ENCODE data around the gene ZNF142. TPM values are rescaled to one million over a fixed set of nuclear protein-coding genes. Genes with fewer than 3 reads are reported as not detected.
A peak's percentile ranks its signal among the peaks of the same experiment; 100 is the strongest.

The ZNF142 gene
- total RNA-seq, 4 donors from 2014 or later: 13.2 to 46.6 (median 34.0) TPM

- Histone ChIP-seq H3K27ac (peak overlapping the region; percentile 73 to 84 (median 82)), H3K9me3 (no peaks in the 10 kb centered on the region), H3K36me3 (peaks cover 0 to 31% of the 10 kb centered on the region in 2 donors), H3K4me3 (peak overlapping the region; percentile 76 to 97 (median 89)), H3K27me3 (no peaks in the 10 kb centered on the region), H3K4me1 (peaks cover 13% of the 10 kb centered on the region in 2 donors)
- in situ Hi-C loops (cut with MboI; ENCODE audit: low sequenced_read_pairs in 4 of 4): loop anchor here in 3 of 4 donors (25.0 kb wide), 3 partner anchors 259 to 716 kb away; partner anchors contain the start of genes TMBIM1 (in 3 of the 3), VIL1 (in 2 of the 3) and DNPEP (in 1 of the 3)
- ATAC-seq: peak in 1 of 2 donors; percentile 25
- no peak for DNase-seq
- intact Hi-C loops (cut with DNase I; ENCODE audit: low total_unique reads): loop anchor here (2.0 to 5.0 kb wide), 2 partner anchors 40 to 274 kb away; partner anchors contain the start of genes CTDSP1 and TTLL4
- TF ChIP-seq POLR2A (IDR thresholded peaks at IDR 0.05) (no peak), CTCF (IDR thresholded peaks at IDR 0.05 in 4 of 5, conservative IDR thresholded peaks at IDR 0.05 in 1 of 5) (no peak)
These were observed 11.8 kb upstream of the ZNF142 start for GRCh38 chr2:218671097-218671653.

- ATAC-seq (no peak), DNase-seq (no peak)
- Histone ChIP-seq H3K36me3 (peaks cover 0 to 70% of the 10 kb centered on the region in 2 donors), H3K27me3 (no peaks in the 10 kb centered on the region), H3K27ac (no peak overlapping the region), H3K4me1 (peaks cover 8 to 10% of the 10 kb centered on the region in 2 donors), H3K4me3 (no peak overlapping the region), H3K9me3 (no peaks in the 10 kb centered on the region)
- intact Hi-C loops (cut with DNase I; ENCODE audit: low total_unique reads) (no loop called here), in situ Hi-C loops (cut with MboI; ENCODE audit: low sequenced_read_pairs in 4 of 4) (loop anchor here in 3 of 4 donors (25.0 kb wide), 3 partner anchors 252 to 723 kb away; partner anchors contain the start of genes TMBIM1 (in 3 of the 3), VIL1 (in 2 of the 3) and DNPEP (in 1 of the 3))
- TF ChIP-seq CTCF (IDR thresholded peaks at IDR 0.05 in 4 of 5, conservative IDR thresholded peaks at IDR 0.05 in 1 of 5) (no peak), POLR2A (IDR thresholded peaks at IDR 0.05) (no peak)
These were observed 5.2 kb upstream of the ZNF142 start for GRCh38 chr2:218664653-218665052.

- H3K9me3 ChIP-seq: no peaks in the 10 kb centered on the region
- intact Hi-C loops (cut with DNase I; ENCODE audit: low total_unique reads): no loop called here
- no peak overlapping the region for H3K4me3 ChIP-seq
- H3K27ac ChIP-seq: no peak overlapping the region
- peaks cover 0 to 70% of the 10 kb centered on the region in 2 donors for H3K36me3 ChIP-seq
- DNase-seq (no peak), ATAC-seq (no peak)
- H3K27me3 ChIP-seq: no peaks in the 10 kb centered on the region
- TF ChIP-seq CTCF (IDR thresholded peaks at IDR 0.05 in 4 of 5, conservative IDR thresholded peaks at IDR 0.05 in 1 of 5) (no peak), POLR2A (IDR thresholded peaks at IDR 0.05) (no peak)
- H3K4me1 ChIP-seq: peaks cover 8 to 10% of the 10 kb centered on the region in 2 donors
- in situ Hi-C loops (cut with MboI; ENCODE audit: low sequenced_read_pairs in 4 of 4): loop anchor here in 3 of 4 donors (25.0 kb wide), 3 partner anchors 252 to 723 kb away; partner anchors contain the start of genes TMBIM1 (in 3 of the 3), VIL1 (in 2 of the 3) and DNPEP (in 1 of the 3)
These were observed 4.5 kb upstream of the ZNF142 start for GRCh38 chr2:218663901-218664300.

- in situ Hi-C loops (cut with MboI; ENCODE audit: low sequenced_read_pairs in 4 of 4) (loop anchor here in 3 of 4 donors (25.0 kb wide), 3 partner anchors 251 to 724 kb away; partner anchors contain the start of genes TMBIM1 (in 3 of the 3), VIL1 (in 2 of the 3) and DNPEP (in 1 of the 3)), intact Hi-C loops (cut with DNase I; ENCODE audit: low total_unique reads) (no loop called here)
- ATAC-seq: no peak
- H3K27me3 ChIP-seq: no peaks in the 10 kb centered on the region
- peaks cover 15 to 20% of the 10 kb centered on the region in 2 donors for H3K4me1 ChIP-seq
- no peak overlapping the region for H3K4me3 ChIP-seq
- TF ChIP-seq CTCF (IDR thresholded peaks at IDR 0.05 in 4 of 5, conservative IDR thresholded peaks at IDR 0.05 in 1 of 5) (no peak), POLR2A (IDR thresholded peaks at IDR 0.05) (no peak)
- no peaks in the 10 kb centered on the region for H3K9me3 ChIP-seq
- H3K36me3 ChIP-seq: peaks cover 0 to 69% of the 10 kb centered on the region in 2 donors
- no peak for DNase-seq
- H3K27ac ChIP-seq: no peak overlapping the region
These were observed 3.4 kb upstream of the ZNF142 start for GRCh38 chr2:218662827-218663226.

Measured in gastrocnemius medialis (tissue), 4 donors.